A549 (cell line): ENCODE measurements around the gene IRF6. TPM values are rescaled to one million over a fixed set of nuclear protein-coding genes. Genes with fewer than 3 reads are reported as not detected.

Source experiments
- ATAC-seq, 2 experiments: fragments of 200-7000 bp in 1 of 2; fragments of >200 bp in 1 of 2; cut with Nextera tagmentation in 1 of 2; cut with Tn5 transposase in 1 of 2; 3 replicates each; pipeline versions ENCODE4 v1.8.0 to v1.9.1; 2018 to 2020; ENCODE audit warnings: mild to moderate bottlenecking in 1 of 2, moderate library complexity in 1 of 2
- CTCF ChIA-PET: fragments of 300-600 bp; sonication (Branson Sonifier 250); formaldehyde crosslinking; extraction: SDS; loops from one replicate; lab custom pipeline; 2021; ENCODE audit warnings: antibody characterized with exemption, inconsistent platforms; lab: Yijun Ruan, JAX
- POLR2A ChIA-PET: fragments of 350-600 bp; formaldehyde crosslinking; extraction: SDS; loops from one replicate; lab custom pipeline; 2021; ENCODE audit warnings: antibody characterized with exemption, inconsistent platforms; lab: Yijun Ruan, JAX
- DNase-seq, 2 experiments: peaks; one replicate each; pipeline versions ENCODE4 v3.0.0 to v3.0.0-alpha.2; 2011 to 2016; ENCODE audit warnings: low read depth in 1 of 2, low spot score in 1 of 2
- FAIRE-seq: peaks from 2 replicates; lab custom pipeline; 2011; peaks lifted over from hg19 to GRCh38; lab: Jason Lieb, UNC
- H3K27ac ChIP-seq, 2 experiments: fragments of >200 bp; sonication (Bioruptor Twin); formaldehyde crosslinking; 3 replicates each; pipeline ENCODE4 v1.5.1; 2016 to 2017
- H3K4me1 ChIP-seq: fragments of >200 bp; sonication (Bioruptor Twin); formaldehyde crosslinking; 3 replicates; pipeline ENCODE4 v1.6.1; 2016
- H3K4me2 ChIP-seq: fragments of >200 bp; sonication (Bioruptor Twin); formaldehyde crosslinking; 3 replicates; pipeline ENCODE4 v1.6.1; 2016
- H3K4me3 ChIP-seq: fragments of >200 bp; sonication (Bioruptor Twin); formaldehyde crosslinking; 3 replicates; pipeline ENCODE4 v1.5.1; 2016
- H3K9me3 ChIP-seq: fragments of >200 bp; sonication (Bioruptor Twin); formaldehyde crosslinking; 3 replicates; pipeline ENCODE4 v1.6.1; 2016
- CBX8 ChIP-seq: fragments of 200-600 bp; sonication (generic); IDR thresholded peaks from 2 replicates; pipeline ENCODE4 v1.6.1; 2016
- CHD4 ChIP-seq: fragments of 200-600 bp; sonication (generic); IDR thresholded peaks from 2 replicates; pipeline ENCODE4 v1.6.1; 2016; ENCODE audit warnings: antibody characterized with exemption, mild to moderate bottlenecking, borderline replicate concordance
- EP300 ChIP-seq, 2 experiments: fragments of >200 bp; sonication (Bioruptor Twin); formaldehyde crosslinking; IDR thresholded peaks; 2 replicates in 1 of 2; 3 replicates in 1 of 2; pipeline ENCODE4 v1.6.1; 2016 to 2017
- ESRRA ChIP-seq: fragments of 150-350 bp; IDR thresholded peaks from 2 replicates; pipeline ENCODE4 v1.6.1; 2014; ENCODE audit warnings: mild to moderate bottlenecking, low read length, borderline replicate concordance
- FOSB ChIP-seq: fragments of 250-450 bp; sonication (Bioruptor Pico); IDR thresholded peaks from 2 replicates; pipeline ENCODE4 v1.5.0; 2020; ENCODE audit warnings: mild to moderate bottlenecking, moderate library complexity
- FOXS1 ChIP-seq: fragments of 250-450 bp; sonication (Bioruptor Pico); IDR thresholded peaks from 2 replicates; pipeline ENCODE4 v1.5.0; 2020; ENCODE audit warnings: mild to moderate bottlenecking, moderate library complexity
- HDAC2 ChIP-seq: fragments of 200-600 bp; sonication (generic); IDR thresholded peaks from 2 replicates; pipeline ENCODE4 v1.6.1; 2016
- HEYL ChIP-seq: fragments of 250-450 bp; sonication (Bioruptor Pico); IDR thresholded peaks from 2 replicates; pipeline ENCODE4 v1.8.0; 2021; ENCODE audit warnings: mild to moderate bottlenecking, moderate library complexity
- HOXA7 ChIP-seq: fragments of 250-450 bp; sonication (Bioruptor Pico); IDR thresholded peaks from 2 replicates; pipeline ENCODE4 v1.5.0; 2020; ENCODE audit warnings: mild to moderate bottlenecking, moderate library complexity
- NPAS2 ChIP-seq: fragments of 250-450 bp; sonication (Bioruptor Pico); IDR thresholded peaks from 2 replicates; pipeline ENCODE4 v1.8.0; 2022; ENCODE audit warnings: mild to moderate bottlenecking, moderate library complexity, borderline replicate concordance
- RAD21 ChIP-seq, 2 experiments: fragments of >200 bp in 1 of 2; sonication (Bioruptor Twin) in 1 of 2; formaldehyde crosslinking in 1 of 2; IDR thresholded peaks in 1 of 2; conservative IDR thresholded peaks in 1 of 2; 2 replicates in 1 of 2; 3 replicates in 1 of 2; pipeline ENCODE4 v1.6.1; 2012 to 2018; ENCODE audit warnings: inconsistent platforms in 1 of 2
- RNF2 ChIP-seq: fragments of 200-600 bp; sonication (generic); IDR thresholded peaks from 2 replicates; pipeline ENCODE4 v1.6.1; 2016; ENCODE audit warnings: low read depth, mild to moderate bottlenecking, antibody characterized with exemption, moderate library complexity, borderline replicate concordance
- SREBF2 ChIP-seq: fragments of 450-650 bp; IDR thresholded peaks from 2 replicates; pipeline ENCODE4 v1.6.1; 2014; ENCODE audit warnings: mild to moderate bottlenecking, moderate library complexity
- whole genome bisulfite sequencing: methylation state at CpG from one replicate; pipeline ENCODE4 v1.1.6; 2017; ENCODE audit errors: missing lambda C conversion rate; 5-methylcytosine and 5-hydroxymethylcytosine counted together
- polyA plus RNA-seq, 4 experiments: library from polyadenylated mRNA; depleted of rRNA in 3 of 4; stranded (reverse); fragments of >200 nt; fragmentation: RNase III in 1 of 4; extraction: RNeasy Plus Mini Kit Qiagen cat#74134 plus additional on column Dnase treatment in 1 of 4; gene quantifications; 2 replicates in 3 of 4; 3 replicates in 1 of 4; pipeline ENCODE4 v1.2.3, GENCODE V29; 2011 to 2017
- TF ChIP-seq, protein P1 (sequence below): IDR thresholded peaks from 2 replicates; pipeline ENCODE4 v1.6.1; 2012
- TF ChIP-seq, protein P2 (sequence below): fragments of >200 bp; sonication (Bioruptor Twin); formaldehyde crosslinking; IDR thresholded peaks from 3 replicates; pipeline ENCODE4 v1.6.1; 2016
- TF ChIP-seq, protein P3 (sequence below): fragments of >200 bp; sonication (Bioruptor Twin); formaldehyde crosslinking; IDR thresholded peaks from 3 replicates; pipeline ENCODE4 v1.5.1; 2016
- TF ChIP-seq, protein P4 (sequence below): IDR thresholded peaks from 2 replicates; pipeline ENCODE4 v1.6.1; 2012
- TF ChIP-seq, protein P5 (sequence below): fragments of 450-650 bp; IDR thresholded peaks from 2 replicates; pipeline ENCODE4 v1.6.1; 2014; ENCODE audit warnings: antibody characterized with exemption
- TF ChIP-seq, protein P6 (sequence below): fragments of >200 bp; sonication (Bioruptor Twin); formaldehyde crosslinking; IDR thresholded peaks from 2 replicates; pipeline ENCODE4 v1.6.1; 2016
- TF ChIP-seq, protein P7 (sequence below): IDR thresholded peaks from 2 replicates; pipeline ENCODE4 v1.6.1; 2012; ENCODE audit warnings: low read depth, borderline replicate concordance

Gene IRF6
- polyA plus RNA-seq, 2 of the 4 experiments (the other 2 are of a cell fraction) = 0.08 to 0.22 TPM

DNA sequence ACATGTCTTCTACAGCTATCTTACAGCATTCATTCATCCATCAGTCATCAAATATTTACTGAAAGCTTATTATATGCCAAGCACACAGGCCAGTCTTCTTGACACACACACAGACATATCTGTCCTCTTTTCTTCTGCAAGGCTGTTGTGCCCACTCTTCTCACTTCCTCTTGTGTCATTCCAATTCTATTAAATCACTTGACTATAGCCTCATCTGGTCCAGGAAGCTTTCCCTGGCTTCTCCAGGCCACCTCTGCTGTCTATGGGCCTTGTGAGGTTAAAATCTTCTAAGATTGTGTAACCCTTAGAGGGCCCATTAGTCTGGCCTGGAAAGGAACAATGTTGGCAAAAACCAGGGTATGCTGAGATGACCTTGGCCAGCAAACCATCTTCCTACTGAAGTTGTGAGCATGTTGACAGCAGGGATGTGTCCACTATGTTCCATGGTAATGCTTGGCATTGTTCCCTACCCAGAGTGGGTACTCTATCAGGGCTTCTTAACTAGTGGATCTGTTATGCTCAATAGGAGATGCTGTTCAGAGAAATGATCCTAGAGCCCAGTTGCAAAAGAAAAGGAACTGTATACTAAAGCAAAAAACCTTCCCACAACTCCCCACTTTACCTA lies 44.8 kb downstream of the IRF6 start:
- ChIA-PET POLR2A (interaction anchor here (0.5 kb wide), 1 partner anchor 46 kb away, joined by 3 read pairs; no protein-coding TSS in a partner anchor), CTCF (interaction anchor here (0.7 to 3.2 kb wide), 6 partner anchors 9 to 1748 kb away, joined by 3 to 22 read pairs (median 3); no protein-coding TSS in a partner anchor)
- FAIRE-seq = no peak

DNA sequence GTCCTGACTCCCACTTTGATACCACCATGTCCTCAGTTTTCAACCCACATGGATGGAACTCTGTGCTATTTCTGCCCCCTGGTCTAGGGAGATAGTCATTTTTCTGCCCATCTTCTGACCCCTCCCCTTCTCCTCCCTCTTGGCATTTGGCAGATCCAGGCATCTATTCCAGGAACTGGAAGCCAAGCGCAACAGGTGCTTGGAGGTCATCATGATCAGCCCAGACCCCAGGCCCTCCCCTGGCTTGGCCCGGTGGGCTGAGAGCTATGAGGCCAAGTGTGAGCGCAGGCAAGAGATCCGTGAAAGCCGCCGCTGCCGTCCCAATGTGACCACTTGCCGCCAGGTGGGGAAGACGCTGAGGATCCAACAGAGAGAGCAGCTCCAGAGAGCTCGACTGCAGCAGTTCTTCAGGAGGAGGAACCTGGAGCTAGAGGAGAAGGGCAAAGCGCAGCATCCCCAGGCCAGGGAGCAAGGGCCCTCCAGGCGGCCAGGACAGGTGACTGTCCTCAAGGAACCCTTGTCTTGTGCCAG lies 46.0 kb downstream of the IRF6 start:
- 75% methylated on average over 10 of the region's 12 CpGs for WGBS
- no peak overlapping the region for H3K4me3 ChIP-seq
- no peak overlapping the region for H3K4me2 ChIP-seq
- FAIRE-seq (no peak), ATAC-seq (no peak), DNase-seq (no peak)
- no peak overlapping the region for H3K27ac ChIP-seq
- no peaks in the 10 kb centered on the region for H3K4me1 ChIP-seq
- CTCF ChIA-PET = interaction anchor here (0.9 to 3.2 kb wide), 3 partner anchors 11 to 15 kb away, joined by 3 to 22 read pairs (median 4); no protein-coding TSS in a partner anchor
- H3K9me3 ChIP-seq = no peaks in the 10 kb centered on the region
- TF ChIP-seq, protein P1, sequence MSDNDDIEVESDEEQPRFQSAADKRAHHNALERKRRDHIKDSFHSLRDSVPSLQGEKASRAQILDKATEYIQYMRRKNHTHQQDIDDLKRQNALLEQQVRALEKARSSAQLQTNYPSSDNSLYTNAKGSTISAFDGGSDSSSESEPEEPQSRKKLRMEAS = no peak
- TF ChIP-seq, protein P2, sequence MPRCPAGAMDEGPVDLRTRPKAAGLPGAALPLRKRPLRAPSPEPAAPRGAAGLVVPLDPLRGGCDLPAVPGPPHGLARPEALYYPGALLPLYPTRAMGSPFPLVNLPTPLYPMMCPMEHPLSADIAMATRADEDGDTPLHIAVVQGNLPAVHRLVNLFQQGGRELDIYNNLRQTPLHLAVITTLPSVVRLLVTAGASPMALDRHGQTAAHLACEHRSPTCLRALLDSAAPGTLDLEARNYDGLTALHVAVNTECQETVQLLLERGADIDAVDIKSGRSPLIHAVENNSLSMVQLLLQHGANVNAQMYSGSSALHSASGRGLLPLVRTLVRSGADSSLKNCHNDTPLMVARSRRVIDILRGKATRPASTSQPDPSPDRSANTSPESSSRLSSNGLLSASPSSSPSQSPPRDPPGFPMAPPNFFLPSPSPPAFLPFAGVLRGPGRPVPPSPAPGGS = no peak
- no peak for TF ChIP-seq RNF2
- no peak for TF ChIP-seq CHD4
- TF ChIP-seq CBX8 = no peak
- TF ChIP-seq ESRRA = no peak
- TF ChIP-seq, protein P3, sequence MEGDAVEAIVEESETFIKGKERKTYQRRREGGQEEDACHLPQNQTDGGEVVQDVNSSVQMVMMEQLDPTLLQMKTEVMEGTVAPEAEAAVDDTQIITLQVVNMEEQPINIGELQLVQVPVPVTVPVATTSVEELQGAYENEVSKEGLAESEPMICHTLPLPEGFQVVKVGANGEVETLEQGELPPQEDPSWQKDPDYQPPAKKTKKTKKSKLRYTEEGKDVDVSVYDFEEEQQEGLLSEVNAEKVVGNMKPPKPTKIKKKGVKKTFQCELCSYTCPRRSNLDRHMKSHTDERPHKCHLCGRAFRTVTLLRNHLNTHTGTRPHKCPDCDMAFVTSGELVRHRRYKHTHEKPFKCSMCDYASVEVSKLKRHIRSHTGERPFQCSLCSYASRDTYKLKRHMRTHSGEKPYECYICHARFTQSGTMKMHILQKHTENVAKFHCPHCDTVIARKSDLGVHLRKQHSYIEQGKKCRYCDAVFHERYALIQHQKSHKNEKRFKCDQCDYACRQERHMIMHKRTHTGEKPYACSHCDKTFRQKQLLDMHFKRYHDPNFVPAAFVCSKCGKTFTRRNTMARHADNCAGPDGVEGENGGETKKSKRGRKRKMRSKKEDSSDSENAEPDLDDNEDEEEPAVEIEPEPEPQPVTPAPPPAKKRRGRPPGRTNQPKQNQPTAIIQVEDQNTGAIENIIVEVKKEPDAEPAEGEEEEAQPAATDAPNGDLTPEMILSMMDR = no peak
- TF ChIP-seq SREBF2 = no peak
- TF ChIP-seq FOSB (CRISPR knock-in tag) = no peak
- TF ChIP-seq, protein P4, sequence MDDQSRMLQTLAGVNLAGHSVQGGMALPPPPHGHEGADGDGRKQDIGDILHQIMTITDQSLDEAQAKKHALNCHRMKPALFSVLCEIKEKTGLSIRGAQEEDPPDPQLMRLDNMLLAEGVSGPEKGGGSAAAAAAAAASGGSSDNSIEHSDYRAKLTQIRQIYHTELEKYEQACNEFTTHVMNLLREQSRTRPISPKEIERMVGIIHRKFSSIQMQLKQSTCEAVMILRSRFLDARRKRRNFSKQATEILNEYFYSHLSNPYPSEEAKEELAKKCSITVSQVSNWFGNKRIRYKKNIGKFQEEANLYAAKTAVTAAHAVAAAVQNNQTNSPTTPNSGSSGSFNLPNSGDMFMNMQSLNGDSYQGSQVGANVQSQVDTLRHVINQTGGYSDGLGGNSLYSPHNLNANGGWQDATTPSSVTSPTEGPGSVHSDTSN = no peak
- TF ChIP-seq, protein P5, sequence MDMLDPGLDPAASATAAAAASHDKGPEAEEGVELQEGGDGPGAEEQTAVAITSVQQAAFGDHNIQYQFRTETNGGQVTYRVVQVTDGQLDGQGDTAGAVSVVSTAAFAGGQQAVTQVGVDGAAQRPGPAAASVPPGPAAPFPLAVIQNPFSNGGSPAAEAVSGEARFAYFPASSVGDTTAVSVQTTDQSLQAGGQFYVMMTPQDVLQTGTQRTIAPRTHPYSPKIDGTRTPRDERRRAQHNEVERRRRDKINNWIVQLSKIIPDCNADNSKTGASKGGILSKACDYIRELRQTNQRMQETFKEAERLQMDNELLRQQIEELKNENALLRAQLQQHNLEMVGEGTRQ = no peak
- POLR2A ChIA-PET = no interaction called here

More for the DNA sequence above, 44.8 kb downstream of the IRF6 start:
- TF ChIP-seq HDAC2 (no peak), HOXA7 (CRISPR knock-in tag) (no peak), NPAS2 (no peak), EP300 (IDR thresholded peaks at IDR 0.05) (no peak), FOXS1 (CRISPR knock-in tag) (no peak), HEYL (CRISPR knock-in tag) (no peak), CHD4 (no peak), RAD21 (conservative IDR thresholded peaks at IDR 0.05 in 1 of 2, IDR thresholded peaks at IDR 0.05 in 1 of 2) (no peak), FOSB (CRISPR knock-in tag) (no peak)
- TF ChIP-seq, protein P1 = no peak
- TF ChIP-seq, protein P6, sequence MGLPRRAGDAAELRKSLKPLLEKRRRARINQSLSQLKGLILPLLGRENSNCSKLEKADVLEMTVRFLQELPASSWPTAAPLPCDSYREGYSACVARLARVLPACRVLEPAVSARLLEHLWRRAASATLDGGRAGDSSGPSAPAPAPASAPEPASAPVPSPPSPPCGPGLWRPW = no peak
- TF ChIP-seq, protein P7, sequence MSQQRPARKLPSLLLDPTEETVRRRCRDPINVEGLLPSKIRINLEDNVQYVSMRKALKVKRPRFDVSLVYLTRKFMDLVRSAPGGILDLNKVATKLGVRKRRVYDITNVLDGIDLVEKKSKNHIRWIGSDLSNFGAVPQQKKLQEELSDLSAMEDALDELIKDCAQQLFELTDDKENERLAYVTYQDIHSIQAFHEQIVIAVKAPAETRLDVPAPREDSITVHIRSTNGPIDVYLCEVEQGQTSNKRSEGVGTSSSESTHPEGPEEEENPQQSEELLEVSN = no peak
- ATAC-seq (no peak), DNase-seq (no peak)
- Histone ChIP-seq H3K4me2 (no peak overlapping the region), H3K9me3 (no peaks in the 10 kb centered on the region), H3K27ac (no peak overlapping the region), H3K4me3 (no peak overlapping the region), H3K4me1 (no peaks in the 10 kb centered on the region)
